Hindlimb muscle (tissue), 1 donor: ENCODE data around the gene CACYBP. TPM values are rescaled to one million over a fixed set of nuclear protein-coding genes. Genes with fewer than 3 reads are reported as not detected.

Experiments used
- DNase-seq: peaks from one replicate; pipeline ENCODE4 v3.0.0-alpha.2; 2013
- polyA plus RNA-seq: library from polyadenylated mRNA; unstranded; fragments of 120-200 nt; gene quantifications from one replicate; pipeline ENCODE4 v1.2.1, GENCODE V29; 2013; ENCODE audit not compliant: insufficient read length

Gene CACYBP
- polyA plus RNA-seq, 1 donor: 86.4 TPM

GRCh38 chr1:174974711-174975119 lies 25.0 kb upstream of the CACYBP start:
- DNase-seq: no peak

- DNase-seq: no peak
Measured at GRCh38 chr1:174975764-174976163, 24.0 kb upstream of the CACYBP start.

GRCh38 chr1:174976436-174977108 lies 23.2 kb upstream of the CACYBP start:
- DNase-seq: no peak

GRCh38 chr1:174982971-174983689 lies 16.6 kb upstream of the CACYBP start:
- DNase-seq: no peak

- no peak for DNase-seq
Measured at GRCh38 chr1:174984952-174985351, 14.8 kb upstream of the CACYBP start.

- DNase-seq: no peak
Measured at GRCh38 chr1:174988539-174988938, 11.2 kb upstream of the CACYBP start.

- DNase-seq: no peak
Measured at GRCh38 chr1:174988986-174989385, 10.8 kb upstream of the CACYBP start.

GRCh38 chr1:174989536-174990220 lies 10.1 kb upstream of the CACYBP start:
- DNase-seq: no peak

- peak; percentile 78 for DNase-seq
Measured at GRCh38 chr1:174990382-174990999, 9.3 kb upstream of the CACYBP start.

- no peak for DNase-seq
Measured at GRCh38 chr1:174991473-174991872, 8.3 kb upstream of the CACYBP start.

- DNase-seq: no peak
Measured at GRCh38 chr1:174995121-174995520, 4.6 kb upstream of the CACYBP start.

GRCh38 chr1:174995916-174996315 lies 3.8 kb upstream of the CACYBP start:
- no peak for DNase-seq

- DNase-seq: no peak
Measured at GRCh38 chr1:174996476-174996875, 3.3 kb upstream of the CACYBP start.

- DNase-seq: no peak
Measured at GRCh38 chr1:174997041-174997440, 2.7 kb upstream of the CACYBP start.

- DNase-seq: peak; percentile 53
Measured at GRCh38 chr1:174998569-174999215, 1.1 kb upstream of the CACYBP start.

- DNase-seq: peak; percentile 99
Measured at GRCh38 chr1:174999216-174999935, 371 bp upstream of the CACYBP start.

- no peak for DNase-seq
Measured at GRCh38 chr1:175000697-175001187, 995 bp downstream of the CACYBP start.

- no peak for DNase-seq
Measured at GRCh38 chr1:175002910-175003517, 3.3 kb downstream of the CACYBP start.

GRCh38 chr1:175003521-175003920 lies 3.8 kb downstream of the CACYBP start:
- no peak for DNase-seq

GRCh38 chr1:175005085-175005783 lies 5.5 kb downstream of the CACYBP start:
- no peak for DNase-seq

GRCh38 chr1:175009532-175009931 lies 9.8 kb downstream of the CACYBP start:
- DNase-seq: no peak
